Measurements from ENCODE around the gene TMEM218. TPM values are rescaled to one million over a fixed set of nuclear protein-coding genes. Genes with fewer than 3 reads are reported as not detected.

Gene TMEM218
- total and polyA plus RNA-seq, 2 donors (not counting 3 experiments of a cell fraction or from before 2014, with no cell fraction given), result 23.8 to 45.1 TPM

- no peak for FAIRE-seq
- POLR2A ChIA-PET, result no interaction called here
- CTCF ChIA-PET, result interaction anchor here (0.7 to 1.8 kb wide), 5 partner anchors 9 to 268 kb away, joined by 3 to 11 read pairs (median 3); partner anchors contain the start of gene TMEM218
Measured at GRCh38 chr11:125082040-125082439, 29.4 kb downstream of the TMEM218 start.

More at GRCh38 chr11:125082040-125082439, 29.4 kb downstream of the TMEM218 start:
- Histone ChIP-seq H3K4me3 (replicated peaks in 1 of 3; ENCODE audit: insufficient read depth in 1 of 3, low read depth in 1 of 3, low read length in 3 of 3) (no peak overlapping the region), H3K9me1 (replicated peaks; ENCODE audit: control insufficient read depth, extremely low read depth, insufficient read depth, low read length) (no peaks in the 10 kb centered on the region), H3K4me1 (ENCODE audit: control insufficient read depth, extremely low read depth, insufficient read depth, low read length) (peaks cover 12% of the 10 kb centered on the region), H4K20me1 (replicated peaks; ENCODE audit: control insufficient read depth, extremely low read depth, insufficient read depth, low read length) (no peaks in the 10 kb centered on the region), H3K4me2 (ENCODE audit: insufficient read depth, low read length) (no peak overlapping the region), H3K9ac (replicated peaks; ENCODE audit: extremely low read depth, insufficient read depth, low read length) (no peak overlapping the region), H3K27ac (ENCODE audit: insufficient read depth, low read depth, low read length) (no peak overlapping the region), H2AFZ (ENCODE audit: low read depth, low read length) (no peak overlapping the region), H3K9me3 (replicated peaks; ENCODE audit: control insufficient read depth, insufficient read depth, low read length) (no peaks in the 10 kb centered on the region), H3K79me2 (ENCODE audit: control insufficient read depth, insufficient read depth, low read length) (no peaks in the 10 kb centered on the region), H3K27me3 (ENCODE audit: control insufficient read depth in 2 of 2, insufficient read depth in 2 of 2, low read length in 2 of 2) (no peaks in the 10 kb centered on the region), H3K36me3 (ENCODE audit: control insufficient read depth in 2 of 2, extremely low read depth in 1 of 2, insufficient read depth in 2 of 2, low read length in 2 of 2) (no peaks in the 10 kb centered on the region)
- intact Hi-C loops (cut with micrococcal nuclease) (no loop called here), dilution Hi-C loops (cut with MboI; ENCODE audit: extremely low pct_ligation_motif_present, low sequenced_read_pairs) (no loop called here)
- DNase-seq (ENCODE audit: low read depth, low spot score), result no peak
- BruUV-seq (replicated peaks), result no TSS peak
- TF ChIP-seq FOS (IDR thresholded peaks at IDR 0.05; ENCODE audit: borderline replicate concordance, insufficient read depth, low read length), result no peak
- TF ChIP-seq GATA2 (IDR thresholded peaks at IDR 0.05; ENCODE audit: insufficient read depth, insufficient read length, low read depth, low read length), result no peak
- no peak for TF ChIP-seq MAX (IDR thresholded peaks at IDR 0.05; ENCODE audit: insufficient read depth, insufficient read length)
- no peak for TF ChIP-seq CTCF (IDR thresholded peaks at IDR 0.05; ENCODE audit: extremely low read depth in 1 of 2, insufficient read depth in 1 of 2, low read depth in 1 of 2, low read length in 2 of 2)
- no peak for TF ChIP-seq POLR2AphosphoS5 (IDR thresholded peaks at IDR 0.05; ENCODE audit: insufficient read depth, low read depth, low read length)
- TF ChIP-seq JUN (IDR thresholded peaks at IDR 0.05; ENCODE audit: borderline replicate concordance, insufficient read depth, insufficient read length, low read depth), result no peak
- TF ChIP-seq POLR2A (IDR thresholded peaks at IDR 0.05; ENCODE audit: low read depth, low read length), result no peak
